GM23338 (cell line): ENCODE measurements around the gene ASPG. TPM values are rescaled to one million over a fixed set of nuclear protein-coding genes. Genes with fewer than 3 reads are reported as not detected.

Source experiments
- ATAC-seq: fragments of 200-7000 bp; cut with Tn5 transposase; 3 replicates; pipeline ENCODE4 v1.9.1; 2020
- DNase-seq: peaks from one replicate; pipeline ENCODE4 v3.0.0-alpha.2; 2015; ENCODE audit warnings: low spot score
- H2AFZ ChIP-seq: fragments of 200-600 bp; sonication (generic); 2 replicates; pipeline ENCODE4 v1.8.0; 2016; ENCODE audit warnings: antibody characterized with exemption, mild to moderate bottlenecking, moderate library complexity
- H3F3A ChIP-seq: fragments of 200-600 bp; sonication (generic); replicated peaks from 2 replicates; pipeline ENCODE4 v1.8.0; 2017; ENCODE audit warnings: antibody characterized with exemption, mixed run types, low read depth
- H3K27ac ChIP-seq: fragments of 200-600 bp; sonication (generic); 2 replicates; pipeline ENCODE4 v1.6.1; 2016; ENCODE audit warnings: low read depth
- H3K27me3 ChIP-seq: fragments of 200-600 bp; sonication (generic); 2 replicates; pipeline ENCODE4 v1.8.0; 2016; ENCODE audit warnings: mild to moderate bottlenecking, mixed run types, moderate library complexity; ENCODE audit not compliant: insufficient read depth
- H3K36me3 ChIP-seq: fragments of 200-600 bp; sonication (generic); 2 replicates; pipeline ENCODE4 v1.8.0; 2016; ENCODE audit warnings: mild to moderate bottlenecking; ENCODE audit not compliant: insufficient read depth
- H3K4me1 ChIP-seq: fragments of 200-600 bp; sonication (generic); 2 replicates; pipeline ENCODE4 v1.8.0; 2016; ENCODE audit warnings: mild to moderate bottlenecking, moderate library complexity; ENCODE audit not compliant: insufficient read depth
- H3K4me2 ChIP-seq: fragments of 200-600 bp; sonication (generic); 2 replicates; pipeline ENCODE4 v1.7.1; 2017; ENCODE audit warnings: mixed run types
- H3K4me3 ChIP-seq: fragments of 200-600 bp; sonication (generic); 2 replicates; pipeline ENCODE4 v1.6.1; 2016; ENCODE audit warnings: mixed run types
- H3K79me2 ChIP-seq: fragments of 200-600 bp; sonication (generic); replicated peaks from 2 replicates; pipeline ENCODE4 v1.8.0; 2017; ENCODE audit warnings: mild to moderate bottlenecking; ENCODE audit not compliant: insufficient read depth
- H3K9me2 ChIP-seq: fragments of 200-600 bp; sonication (generic); 2 replicates; pipeline ENCODE4 v1.8.0; 2017; ENCODE audit not compliant: insufficient read depth
- H4K20me1 ChIP-seq: fragments of 200-600 bp; sonication (generic); replicated peaks from 2 replicates; pipeline ENCODE4 v1.8.0; 2017; ENCODE audit warnings: mild to moderate bottlenecking; ENCODE audit not compliant: insufficient read depth
- H3K27ac Mint-ChIP-seq: 2 replicates; pipeline ENCODE4 v1.8.0; 2020; ENCODE audit warnings: inconsistent platforms, mild to moderate bottlenecking, moderate library complexity, mixed read lengths
- H3K27me3 Mint-ChIP-seq: 3 replicates; pipeline ENCODE4 v1.8.0; 2022; ENCODE audit warnings: low read depth, mild to moderate bottlenecking, moderate library complexity, mixed read lengths, inconsistent platforms; ENCODE audit not compliant: insufficient read depth, poor library complexity
- H3K36me3 Mint-ChIP-seq: 3 replicates; pipeline ENCODE4 v1.8.0; 2021; ENCODE audit warnings: low read depth, mild to moderate bottlenecking, inconsistent platforms, moderate library complexity, mixed read lengths
- H3K4me1 Mint-ChIP-seq: 3 replicates; pipeline ENCODE4 v1.8.0; 2020; ENCODE audit warnings: mild to moderate bottlenecking, inconsistent platforms, mixed read lengths
- H3K4me3 Mint-ChIP-seq: 3 replicates; pipeline ENCODE4 v1.8.0; 2021; ENCODE audit warnings: moderate library complexity, mild to moderate bottlenecking, inconsistent platforms, mixed read lengths
- H3K9me3 Mint-ChIP-seq: 3 replicates; pipeline ENCODE4 v1.8.0; 2020; ENCODE audit warnings: moderate library complexity, mild to moderate bottlenecking, inconsistent platforms, mixed read lengths
- CTCF ChIP-seq, 2 experiments: fragments of 200-600 bp in 1 of 2; sonication (generic) in 1 of 2; conservative IDR thresholded peaks; 2 replicates each; pipeline versions ENCODE4 v1.5.1 to v1.6.1; 2016 to 2017; ENCODE audit warnings: antibody characterized with exemption in 2 of 2, low read depth in 2 of 2, mild to moderate bottlenecking in 2 of 2, moderate library complexity in 1 of 2
- EZH2phosphoT487 ChIP-seq: fragments of 200-600 bp; sonication (generic); IDR thresholded peaks from one replicate; pipeline ENCODE4 v1.8.1; 2018; ENCODE audit warnings: antibody characterized with exemption; ENCODE audit not compliant: unreplicated experiment
- JUNB ChIP-seq: IDR thresholded peaks from one replicate; pipeline ENCODE4 v1.6.1; 2016; ENCODE audit warnings: antibody characterized with exemption; ENCODE audit not compliant: unreplicated experiment
- ZNF462 ChIP-seq: fragments of 250-450 bp; sonication (Bioruptor Pico); IDR thresholded peaks from 2 replicates; pipeline ENCODE4 v1.5.0; 2020; ENCODE audit warnings: mild to moderate bottlenecking, moderate library complexity
- polyA plus RNA-seq: library from polyadenylated mRNA; unstranded; fragments of >200 nt; fragmentation: Nextera tagmentation; extraction: Ambion mirVana; gene quantifications from 2 replicates; pipeline ENCODE4 v1.2.1, GENCODE V29; 2016
- total RNA-seq: library from RNA; depleted of rRNA; stranded (reverse); fragments of >200 nt; shearing (Covaris generic); gene quantifications from 2 replicates; pipeline ENCODE4 v1.2.3, GENCODE V29; 2014
- TF ChIP-seq, protein P1 (sequence below): IDR thresholded peaks from 2 replicates; pipeline ENCODE4 v1.6.1; 2016; ENCODE audit warnings: antibody characterized with exemption

The ASPG gene
- total and polyA plus RNA-seq, 2 experiments from 2014 or later, result 0.61 to 6.2 TPM

DNA sequence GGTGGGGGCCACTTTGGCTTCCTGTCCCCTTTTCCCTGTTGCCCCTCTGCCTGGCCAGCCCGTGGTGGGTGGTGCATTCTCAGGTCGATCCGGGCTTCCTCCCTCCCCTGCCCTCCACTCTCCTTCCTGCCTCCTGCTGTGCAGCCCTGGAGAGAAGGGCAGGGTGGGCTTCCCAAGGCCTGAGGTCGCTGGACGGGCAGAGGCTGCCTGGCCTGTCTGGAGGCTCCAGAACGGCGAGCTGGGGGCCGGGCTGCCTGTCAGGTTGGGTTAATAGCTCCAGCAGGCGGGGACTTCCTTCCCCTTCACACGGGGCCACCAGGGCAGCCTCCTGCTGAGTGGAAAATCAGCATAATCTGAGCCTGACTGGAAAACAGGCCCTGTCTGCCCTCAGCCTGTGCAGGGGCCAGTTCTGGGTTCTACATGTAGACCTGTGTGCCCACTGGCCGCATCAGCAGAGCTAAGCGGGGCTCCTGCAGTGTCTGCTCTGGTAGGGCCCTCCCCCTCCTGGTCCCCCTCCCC, 64.2 kb downstream of the ASPG start (continued):
- no peak for TF ChIP-seq ZNF462 (CRISPR knock-in tag)
- TF ChIP-seq, protein P1, sequence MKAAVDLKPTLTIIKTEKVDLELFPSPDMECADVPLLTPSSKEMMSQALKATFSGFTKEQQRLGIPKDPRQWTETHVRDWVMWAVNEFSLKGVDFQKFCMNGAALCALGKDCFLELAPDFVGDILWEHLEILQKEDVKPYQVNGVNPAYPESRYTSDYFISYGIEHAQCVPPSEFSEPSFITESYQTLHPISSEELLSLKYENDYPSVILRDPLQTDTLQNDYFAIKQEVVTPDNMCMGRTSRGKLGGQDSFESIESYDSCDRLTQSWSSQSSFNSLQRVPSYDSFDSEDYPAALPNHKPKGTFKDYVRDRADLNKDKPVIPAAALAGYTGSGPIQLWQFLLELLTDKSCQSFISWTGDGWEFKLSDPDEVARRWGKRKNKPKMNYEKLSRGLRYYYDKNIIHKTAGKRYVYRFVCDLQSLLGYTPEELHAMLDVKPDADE, result no peak
- no peak for TF ChIP-seq JUNB

DNA sequence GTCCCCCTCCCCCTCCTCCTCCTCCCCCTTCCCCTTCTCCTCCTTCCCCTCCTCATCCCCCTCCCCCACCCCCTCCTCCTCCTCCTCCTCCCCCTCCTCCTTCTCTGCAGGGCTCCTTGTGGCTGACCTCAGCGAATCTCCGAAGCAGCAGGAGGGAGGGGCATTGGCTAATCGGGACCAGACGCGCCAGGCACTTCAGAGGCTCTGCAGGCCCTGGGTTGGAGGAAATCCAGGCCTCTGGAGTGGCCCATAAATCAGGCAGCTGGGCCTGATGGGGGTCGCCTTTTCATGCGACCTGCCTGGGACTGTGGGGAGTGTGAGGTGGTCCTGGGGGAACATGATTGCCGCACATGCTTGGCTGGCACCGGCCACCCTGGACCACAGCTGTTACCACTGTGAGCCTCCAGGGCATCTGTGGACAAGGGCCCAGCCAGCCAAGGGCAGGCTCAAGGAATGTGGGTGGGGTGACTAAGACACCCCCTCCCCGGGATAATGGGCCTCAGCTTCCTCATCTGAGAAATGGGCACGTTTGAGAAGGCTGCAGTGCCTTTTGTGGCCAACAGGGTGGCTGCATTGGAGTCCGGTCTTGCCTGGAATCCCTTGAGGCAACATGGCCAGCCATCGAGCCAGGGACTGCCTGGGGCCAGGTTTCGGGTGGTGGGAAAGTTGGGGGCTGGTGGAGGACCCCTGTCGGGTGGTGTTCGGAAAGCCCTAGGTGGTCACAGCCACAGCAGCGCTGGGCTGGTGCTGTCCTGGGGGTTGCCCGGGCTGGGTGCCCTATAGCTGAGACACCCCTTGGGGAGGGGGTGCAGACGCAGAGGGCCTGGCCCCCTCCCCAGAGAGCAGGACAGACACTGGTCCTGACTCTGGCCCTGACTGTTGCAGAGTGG, 64.9 kb downstream of the ASPG start:
- H3K9me3 Mint-ChIP-seq, result no peaks in the 10 kb centered on the region
- peak; percentile 83 for DNase-seq
- Histone ChIP-seq H3K4me2 (0 out of 2 replicates have a peak overlapping the region, but pooled peaks have one; percentile 62), H3K9me2 (no peaks in the 10 kb centered on the region), H2AFZ (no peak overlapping the region), H3K79me2 (peaks cover 78% of the 10 kb centered on the region), H3K4me1 (peaks cover 21% of the 10 kb centered on the region), H3F3A (0 out of 2 replicates have a peak, but pooled peaks cover 5% of the 10 kb centered on the region), H3K27ac (0 out of 2 replicates have a peak overlapping the region, but pooled peaks have one; percentile 50), H4K20me1 (no peaks in the 10 kb centered on the region), H3K27me3 (no peaks in the 10 kb centered on the region), H3K36me3 (no peaks in the 10 kb centered on the region), H3K4me3 (no peak overlapping the region; the same call in 1 of the 2 replicates)
- H3K4me1 Mint-ChIP-seq, result peaks cover 27% of the 10 kb centered on the region
- no peak overlapping the region for H3K4me3 Mint-ChIP-seq
- ATAC-seq, result peak; percentile 39
- peaks cover 12% of the 10 kb centered on the region for H3K27me3 Mint-ChIP-seq
- H3K27ac Mint-ChIP-seq, result 0 out of 2 replicates have a peak overlapping the region, but pooled peaks have one; percentile 52
- H3K36me3 Mint-ChIP-seq, result no peaks in the 10 kb centered on the region
- TF ChIP-seq EZH2phosphoT487 (no peak), CTCF (conservative IDR thresholded peaks at IDR 0.05; ENCODE audit: low read depth in 2 of 2) (peak; percentile 10 to 54; a peak in 2 of 4 replicates), JUNB (no peak)
